GM21528 (cell line): ENCODE results near the gene KLKB1.

Source experiments
- ATAC-seq: cut with Tn5 transposase; IDR thresholded peaks from one replicate; pipeline ENCODE4 v1.9.1; 2021; ENCODE audit warnings: mild to moderate bottlenecking, moderate library complexity; ENCODE audit not compliant: unreplicated experiment, low FRiP score

Gene KLKB1

GRCh38 chr4:186300659-186301390 is 73.5 kb downstream of the KLKB1 start:
- no peak for ATAC-seq

GRCh38 chr4:186304216-186304615 is 76.9 kb downstream of the KLKB1 start:
- no peak for ATAC-seq

GRCh38 chr4:186304866-186305505 is 77.7 kb downstream of the KLKB1 start:
- no peak for ATAC-seq

- no peak for ATAC-seq
Observed at GRCh38 chr4:186307497-186307896, 80.2 kb downstream of the KLKB1 start.

GRCh38 chr4:186307916-186308315 is 80.6 kb downstream of the KLKB1 start:
- no peak for ATAC-seq
